ENCODE data around the gene CTNND1.

The CTNND1 gene

DNA sequence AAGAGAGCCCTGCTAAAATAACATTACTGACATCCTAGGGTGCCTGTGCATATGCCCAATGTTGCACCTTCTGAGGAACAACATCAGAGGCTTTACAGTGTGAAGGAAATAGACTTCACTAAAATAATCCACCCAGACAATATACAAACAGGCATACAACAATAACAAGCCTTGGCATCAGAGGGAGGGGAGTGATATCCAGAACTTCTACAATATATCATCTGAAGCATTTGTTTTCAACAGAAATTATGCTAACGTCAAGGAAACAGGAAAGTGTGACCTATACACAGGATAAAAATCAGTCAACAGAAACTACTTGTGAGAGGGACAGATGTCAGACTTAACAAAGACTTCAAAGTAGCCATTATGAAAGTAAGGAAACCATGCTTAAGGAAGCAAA is 81.3 kb downstream of the CTNND1 start:
- no peak for TF ChIP-seq GATA3 (IDR thresholded peaks at IDR 0.05; ENCODE audit: low read depth, low read length)
- no peak for TF ChIP-seq GATA2 (IDR thresholded peaks at IDR 0.05; ENCODE audit: low read depth, low read length)

DNA sequence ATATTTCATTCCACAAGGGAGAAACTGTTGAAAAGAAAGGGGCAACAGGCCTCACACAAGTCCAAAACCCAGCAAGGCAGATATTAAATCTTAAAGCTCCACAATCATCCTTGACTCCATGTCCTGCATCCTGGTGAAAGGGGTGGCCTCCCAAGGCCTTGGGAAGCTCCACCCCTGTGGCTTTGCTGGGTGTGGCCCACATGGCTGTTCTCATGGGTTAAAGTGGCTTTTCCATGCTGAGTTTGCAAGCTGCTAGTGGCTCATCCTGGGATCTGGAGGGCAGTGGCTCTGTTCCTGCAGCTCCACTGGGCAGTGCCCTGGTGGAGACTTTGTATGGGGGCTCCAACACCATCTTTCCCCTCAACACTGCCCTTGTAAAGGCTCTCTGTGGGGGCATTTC is 106.4 kb downstream of the CTNND1 start:
- TF ChIP-seq GATA3 (IDR thresholded peaks at IDR 0.05; ENCODE audit: low read depth, low read length) (no peak), GATA2 (IDR thresholded peaks at IDR 0.05; ENCODE audit: low read depth, low read length) (no peak)

- TF ChIP-seq GATA2 (IDR thresholded peaks at IDR 0.05; ENCODE audit: low read depth, low read length) (no peak), GATA3 (IDR thresholded peaks at IDR 0.05; ENCODE audit: low read depth, low read length) (no peak)
Measured at GRCh38 chr11:57868491-57868890, 106.9 kb downstream of the CTNND1 start.

Data from SH-SY5Y (cell line).